ENCODE data around the gene MCM7. TPM values are rescaled to one million over a fixed set of nuclear protein-coding genes. Genes with fewer than 3 reads are reported as not detected.

Gene MCM7
- total and polyA plus RNA-seq, 2 of the 13 experiments (the other 11 are each of a cell fraction or from before 2014, with no cell fraction given), result 84.5 to 214 TPM

- Histone ChIP-seq H2AFZ (ENCODE audit: low read length) (no peak overlapping the region), H4K20me1 (ENCODE audit: insufficient read depth, low read length) (no peaks in the 10 kb centered on the region), H3K4me2 (ENCODE audit: low read depth, low read length) (no peak overlapping the region), H3K4me3 (replicated peaks in 1 of 3; ENCODE audit: insufficient read depth in 1 of 3, low read depth in 2 of 3, low read length in 3 of 3) (no peak overlapping the region), H3K36me3 (replicated peaks in 1 of 2; ENCODE audit: control insufficient read depth in 1 of 2, insufficient read depth in 2 of 2, low read length in 2 of 2) (peaks cover 40 to 63% of the 10 kb centered on the region in 2 experiments), H3K9me3 (ENCODE audit: low read length) (no peaks in the 10 kb centered on the region), H3K27me3 (ENCODE audit: control insufficient read depth in 1 of 2, insufficient read depth in 2 of 2, low read length in 2 of 2) (no peaks in the 10 kb centered on the region; a peak in 1 of 5 replicates), H3K27ac (ENCODE audit: extremely low read length, insufficient read depth, low read length) (no peak overlapping the region), H3K4me1 (ENCODE audit: insufficient read depth, low read length) (peaks cover 38% of the 10 kb centered on the region), H3K79me2 (ENCODE audit: insufficient read depth, low read length) (peaks cover 10% of the 10 kb centered on the region), H3K9ac (ENCODE audit: insufficient read depth, low read depth, low read length) (no peak overlapping the region)
- ChIA-PET POLR2A (interaction anchor here (4.3 kb wide), 1 partner anchor 10 kb away, joined by 33 read pairs; the partner anchor contains the start of genes AP4M1 and MCM7), CTCF (ENCODE audit: low intra/inter-chr PET ratio, low total read pairs) (no interaction called here)
- DNase-seq (ENCODE audit: low spot score) (no peak), FAIRE-seq (no peak), ATAC-seq (peak; percentile 38)
- intact Hi-C loops (cut with micrococcal nuclease; ENCODE audit: unreplicated experiment), result no loop called here
- whole genome bisulfite sequencing (ENCODE audit: low lambda C conversion rate), result 97% methylated on average over 19 of the region's 19 CpGs
- BruUV-seq (replicated peaks), result no TSS peak
- in situ Hi-C loops (cut with HindIII; ENCODE audit: extremely low pct_ligation_motif_present, low pct_unique_long_range_greater_than_20kb), result no loop called here
- peak; percentile 73 for TF ChIP-seq POLR2G (IDR thresholded peaks at IDR 0.05; ENCODE audit: low read depth, low read length)
- TF ChIP-seq ZC3H4 (CRISPR knock-in tag; IDR thresholded peaks at IDR 0.05; ENCODE audit: borderline replicate concordance), result no peak
- TF ChIP-seq ZSCAN21 (CRISPR knock-in tag; IDR thresholded peaks at IDR 0.05; ENCODE audit: borderline replicate concordance), result no peak
- TF ChIP-seq CHD2 (IDR thresholded peaks at IDR 0.05; ENCODE audit: low read depth, low read length), result no peak
- TF ChIP-seq, protein P1, sequence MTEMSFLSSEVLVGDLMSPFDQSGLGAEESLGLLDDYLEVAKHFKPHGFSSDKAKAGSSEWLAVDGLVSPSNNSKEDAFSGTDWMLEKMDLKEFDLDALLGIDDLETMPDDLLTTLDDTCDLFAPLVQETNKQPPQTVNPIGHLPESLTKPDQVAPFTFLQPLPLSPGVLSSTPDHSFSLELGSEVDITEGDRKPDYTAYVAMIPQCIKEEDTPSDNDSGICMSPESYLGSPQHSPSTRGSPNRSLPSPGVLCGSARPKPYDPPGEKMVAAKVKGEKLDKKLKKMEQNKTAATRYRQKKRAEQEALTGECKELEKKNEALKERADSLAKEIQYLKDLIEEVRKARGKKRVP (CRISPR knock-in tag; IDR thresholded peaks at IDR 0.05), result no peak
- no peak for TF ChIP-seq TBX2 (CRISPR knock-in tag; IDR thresholded peaks at IDR 0.05; ENCODE audit: borderline replicate concordance)
- TF ChIP-seq KDM1A (CRISPR knock-in tag; IDR thresholded peaks at IDR 0.05), result no peak
- TF ChIP-seq, protein P2, sequence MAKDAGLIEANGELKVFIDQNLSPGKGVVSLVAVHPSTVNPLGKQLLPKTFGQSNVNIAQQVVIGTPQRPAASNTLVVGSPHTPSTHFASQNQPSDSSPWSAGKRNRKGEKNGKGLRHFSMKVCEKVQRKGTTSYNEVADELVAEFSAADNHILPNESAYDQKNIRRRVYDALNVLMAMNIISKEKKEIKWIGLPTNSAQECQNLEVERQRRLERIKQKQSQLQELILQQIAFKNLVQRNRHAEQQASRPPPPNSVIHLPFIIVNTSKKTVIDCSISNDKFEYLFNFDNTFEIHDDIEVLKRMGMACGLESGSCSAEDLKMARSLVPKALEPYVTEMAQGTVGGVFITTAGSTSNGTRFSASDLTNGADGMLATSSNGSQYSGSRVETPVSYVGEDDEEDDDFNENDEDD (CRISPR knock-in tag; IDR thresholded peaks at IDR 0.05; ENCODE audit: borderline replicate concordance), result no peak
- peak; percentile 92 for TF ChIP-seq AGO2 (optimal IDR thresholded peaks at IDR 0.05; ENCODE audit: low read depth, low read length)
- TF ChIP-seq MATR3 (CRISPR knock-in tag; IDR thresholded peaks at IDR 0.05), result no peak
- TF ChIP-seq SSRP1 (CRISPR knock-in tag; IDR thresholded peaks at IDR 0.05), result 0 out of 2 replicates have a peak, but pooled peaks have one; percentile 45
- no peak for TF ChIP-seq DNMT1 (CRISPR knock-in tag; IDR thresholded peaks at IDR 0.05)
- TF ChIP-seq, protein P3, sequence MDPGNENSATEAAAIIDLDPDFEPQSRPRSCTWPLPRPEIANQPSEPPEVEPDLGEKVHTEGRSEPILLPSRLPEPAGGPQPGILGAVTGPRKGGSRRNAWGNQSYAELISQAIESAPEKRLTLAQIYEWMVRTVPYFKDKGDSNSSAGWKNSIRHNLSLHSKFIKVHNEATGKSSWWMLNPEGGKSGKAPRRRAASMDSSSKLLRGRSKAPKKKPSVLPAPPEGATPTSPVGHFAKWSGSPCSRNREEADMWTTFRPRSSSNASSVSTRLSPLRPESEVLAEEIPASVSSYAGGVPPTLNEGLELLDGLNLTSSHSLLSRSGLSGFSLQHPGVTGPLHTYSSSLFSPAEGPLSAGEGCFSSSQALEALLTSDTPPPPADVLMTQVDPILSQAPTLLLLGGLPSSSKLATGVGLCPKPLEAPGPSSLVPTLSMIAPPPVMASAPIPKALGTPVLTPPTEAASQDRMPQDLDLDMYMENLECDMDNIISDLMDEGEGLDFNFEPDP (CRISPR knock-in tag; conservative IDR thresholded peaks at IDR 0.05), result no peak
- 0 out of 2 replicates have a peak, but pooled peaks have one; percentile 25 for TF ChIP-seq MBD4 (IDR thresholded peaks at IDR 0.05; ENCODE audit: borderline replicate concordance, low read length)
- no peak for TF ChIP-seq EEA1 (CRISPR knock-in tag; IDR thresholded peaks at IDR 0.05; ENCODE audit: borderline replicate concordance)
- TF ChIP-seq EP300 (IDR thresholded peaks at IDR 0.05; ENCODE audit: low read depth in 2 of 2, low read length in 2 of 2), result no peak
- TF ChIP-seq EP300 (CRISPR knock-in tag; IDR thresholded peaks at IDR 0.05; ENCODE audit: borderline replicate concordance), result no peak
- TF ChIP-seq, protein P4, sequence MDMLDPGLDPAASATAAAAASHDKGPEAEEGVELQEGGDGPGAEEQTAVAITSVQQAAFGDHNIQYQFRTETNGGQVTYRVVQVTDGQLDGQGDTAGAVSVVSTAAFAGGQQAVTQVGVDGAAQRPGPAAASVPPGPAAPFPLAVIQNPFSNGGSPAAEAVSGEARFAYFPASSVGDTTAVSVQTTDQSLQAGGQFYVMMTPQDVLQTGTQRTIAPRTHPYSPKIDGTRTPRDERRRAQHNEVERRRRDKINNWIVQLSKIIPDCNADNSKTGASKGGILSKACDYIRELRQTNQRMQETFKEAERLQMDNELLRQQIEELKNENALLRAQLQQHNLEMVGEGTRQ (IDR thresholded peaks at IDR 0.05; ENCODE audit: low read depth, low read length), result no peak
- TF ChIP-seq, protein P4 (CRISPR knock-in tag; IDR thresholded peaks at IDR 0.05; ENCODE audit: borderline replicate concordance), result no peak
Observed at GRCh38 chr7:100091411-100092181, 9.6 kb downstream of the MCM7 start.

All from HepG2 (cell line).